H1 (cell line): Measurements from ENCODE around the gene TNFAIP2. TPM values are rescaled to one million over a fixed set of nuclear protein-coding genes. Genes with fewer than 3 reads are reported as not detected.

Source experiments
- BCL11A ChIP-seq, 2 experiments: IDR thresholded peaks; one replicate each; pipeline ENCODE4 v1.6.1; 2011; ENCODE audit warnings: low read depth in 2 of 2, low read length in 2 of 2, mild to moderate bottlenecking in 2 of 2
- CHD7 ChIP-seq: fragments of 300-600 bp; sonication (generic); IDR thresholded peaks from 2 replicates; pipeline ENCODE4 v1.7.1; 2012; ENCODE audit warnings: low read length, moderate library complexity, mild to moderate bottlenecking, inconsistent platforms; ENCODE audit not compliant: insufficient replicate concordance
- GABPA ChIP-seq: IDR thresholded peaks from 2 replicates; pipeline ENCODE4 v1.6.1; 2011; ENCODE audit warnings: mild to moderate bottlenecking, low read length, moderate library complexity, borderline replicate concordance; ENCODE audit not compliant: insufficient read depth
- KDM1A ChIP-seq: fragments of 200-600, 300-600 bp; sonication (generic); IDR thresholded peaks from 2 replicates; pipeline ENCODE4 v1.7.1; 2016; ENCODE audit warnings: mild to moderate bottlenecking, low read length, borderline replicate concordance
- KDM4A ChIP-seq: IDR thresholded peaks from one replicate; pipeline ENCODE4 v1.7.1; 2012; ENCODE audit warnings: low read depth, mild to moderate bottlenecking, moderate library complexity, low read length, inconsistent platforms; ENCODE audit not compliant: severe bottlenecking
- PHF8 ChIP-seq: fragments of 200-600 bp; sonication (generic); conservative IDR thresholded peaks from 2 replicates; pipeline ENCODE4 v1.7.1; 2012; ENCODE audit warnings: low read depth, mild to moderate bottlenecking, inconsistent platforms, low read length, moderate library complexity
- POLR2A ChIP-seq, 2 experiments: IDR thresholded peaks; 1 replicate in 1 of 2; 2 replicates in 1 of 2; pipeline ENCODE4 v1.6.1; 2011; ENCODE audit warnings: low read depth in 2 of 2, low read length in 2 of 2, mild to moderate bottlenecking in 2 of 2; ENCODE audit errors: control extremely low read depth in 1 of 2
- SIX5 ChIP-seq: IDR thresholded peaks from 2 replicates; pipeline ENCODE4 v1.6.1; 2011; ENCODE audit warnings: mild to moderate bottlenecking, low read depth, low read length
- SRF ChIP-seq: IDR thresholded peaks from 2 replicates; pipeline ENCODE4 v1.6.1; 2011; ENCODE audit warnings: mild to moderate bottlenecking, low read depth, low read length, moderate library complexity
- ZNF274 ChIP-seq: IDR thresholded peaks from 2 replicates; pipeline ENCODE4 v1.7.0; 2012; ENCODE audit warnings: low read length, borderline replicate concordance; ENCODE audit errors: extremely low read depth
- polyA plus RNA-seq, 7 experiments: library from polyadenylated mRNA; depleted of rRNA in 3 of 7; stranded (reverse) in 5 of 7; unstranded in 2 of 7; fragments of >200 nt in 5 of 7; fragments of 200-250 nt in 2 of 7; gene quantifications; 1 replicate in 5 of 7; 2 replicates in 1 of 7; 4 replicates in 1 of 7; pipeline versions ENCODE4 v1.2.1 to v1.2.3, GENCODE V29; 2011 to 2013; ENCODE audit warnings: missing spikeins in 2 of 7, mixed read lengths in 2 of 7
- total RNA-seq: library from RNA; stranded (reverse); fragmentation: NEBNext Ultra II Directional; extraction: Animal tissue kit (Norgen Biotek cat#: 25700); gene quantifications from 2 replicates; pipeline ENCODE4 v1.2.1, GENCODE V29; 2021

Gene TNFAIP2
- total and polyA plus RNA-seq, 2 of the 8 experiments (the other 6 are each of a cell fraction or from before 2014, with no cell fraction given), result 28.3 to 34.5 TPM

GRCh38 chr14:103138301-103139131, 15.3 kb downstream of the TNFAIP2 start (continued):
- TF ChIP-seq CHD7, result no peak
- 0 out of 2 replicates have a peak, but pooled peaks have one; percentile 17 for TF ChIP-seq GABPA
- no peak for TF ChIP-seq BCL11A (IDR thresholded peaks at IDR 0.05; ENCODE audit: low read depth in 2 of 2, low read length in 2 of 2)
- no peak for TF ChIP-seq POLR2A (IDR thresholded peaks at IDR 0.05; ENCODE audit: control extremely low read depth in 1 of 2, low read depth in 2 of 2, low read length in 2 of 2)
- TF ChIP-seq KDM1A, result 0 out of 2 replicates have a peak, but pooled peaks have one; percentile 25
- TF ChIP-seq SIX5, result no peak
- peak; percentile 57 for TF ChIP-seq KDM4A
- TF ChIP-seq SRF, result no peak
- TF ChIP-seq PHF8, result 0 out of 2 replicates have a peak, but pooled peaks have one; percentile 32
- no peak for TF ChIP-seq ZNF274
